ENCODE results near the gene HSH2D. TPM values are rescaled to one million over a fixed set of nuclear protein-coding genes. Genes with fewer than 3 reads are reported as not detected.

HSH2D gene
- total and polyA plus RNA-seq, 2 of the 13 experiments (the other 11 are each of a cell fraction or from before 2014, with no cell fraction given) = 0.69 to 3.2 TPM

GRCh38 chr19:16197622-16198369, 54.3 kb downstream of the HSH2D start, which contains the start of gene AP1M1:
Gene AP1M1 (plus strand): TSS chr19:16197911. CDS start chr19:16198027, 116 bp downstream.
- WGBS (ENCODE audit: low lambda C conversion rate) = 0% methylated on average over 9 of the region's 65 CpGs
- peak within 1 kb of the TSS; percentile 98 for H3K4me2 ChIP-seq (ENCODE audit: low read depth, low read length)
- FAIRE-seq = peak; percentile 40
- intact Hi-C loops (cut with micrococcal nuclease; ENCODE audit: unreplicated experiment) (loop anchor here (1.0 kb wide), 1 partner anchor 12 kb away; the partner anchor contains the start of gene FAM32A), in situ Hi-C loops (cut with HindIII; ENCODE audit: extremely low pct_ligation_motif_present, low pct_unique_long_range_greater_than_20kb) (no loop called here)
- ATAC-seq = peak; percentile 84
- no TSS peak for BruUV-seq (replicated peaks)
- no peaks in the 10 kb centered on the region for H3K9me3 ChIP-seq (ENCODE audit: low read length)
- peaks cover 2 to 13% of the 10 kb centered on the region in 2 experiments; a peak in 2 of 5 replicates for H3K36me3 ChIP-seq (replicated peaks in 1 of 2; ENCODE audit: control insufficient read depth in 1 of 2, insufficient read depth in 2 of 2, low read length in 2 of 2)
- CTCF ChIA-PET (ENCODE audit: low intra/inter-chr PET ratio, low total read pairs) = no interaction called here
- peak; percentile 95 for DNase-seq (ENCODE audit: low spot score)
- peaks cover 52% of the 10 kb centered on the region for H3K4me1 ChIP-seq (ENCODE audit: insufficient read depth, low read length)
- H3K4me3 ChIP-seq (replicated peaks in 1 of 3; ENCODE audit: insufficient read depth in 1 of 3, low read depth in 2 of 3, low read length in 3 of 3) = peak within 1 kb of the TSS; percentile 62 to 87 (median 80)
- H3K9ac ChIP-seq (ENCODE audit: insufficient read depth, low read depth, low read length) = peak within 1 kb of the TSS; percentile 83
- H3K79me2 ChIP-seq (ENCODE audit: insufficient read depth, low read length) = peaks cover 23% of the 10 kb centered on the region
- peak within 1 kb of the TSS; percentile 92 for H2AFZ ChIP-seq (ENCODE audit: low read length)
- peak within 1 kb of the TSS; percentile 82 for H3K27ac ChIP-seq (ENCODE audit: extremely low read length, insufficient read depth, low read length)
- no peaks in the 10 kb centered on the region; a peak in 1 of 5 replicates for H3K27me3 ChIP-seq (ENCODE audit: control insufficient read depth in 1 of 2, insufficient read depth in 2 of 2, low read length in 2 of 2)
- no peaks in the 10 kb centered on the region for H4K20me1 ChIP-seq (ENCODE audit: insufficient read depth, low read length)
- POLR2A ChIA-PET = interaction anchor here (0.5 to 4.5 kb wide), 6 partner anchors 10 to 988 kb away, joined by 3 to 44 read pairs (median 3); partner anchors contain the start of genes FAM32A and MED26
- TF ChIP-seq ZSCAN22 (CRISPR knock-in tag; IDR thresholded peaks at IDR 0.05) = no peak
- peak; percentile 85; the same call in 1 of the 2 replicates for TF ChIP-seq HOXA5 (CRISPR knock-in tag; IDR thresholded peaks at IDR 0.05)
- TF ChIP-seq ASH2L (IDR thresholded peaks at IDR 0.05; ENCODE audit: insufficient read length, low read depth, low read length) = peak; percentile 65
- 0 out of 2 replicates have a peak, but pooled peaks have one; percentile 69 for TF ChIP-seq ZNF510 (CRISPR knock-in tag; IDR thresholded peaks at IDR 0.05; ENCODE audit: low read depth)
- TF ChIP-seq ZNF512B (CRISPR knock-in tag; IDR thresholded peaks at IDR 0.05; ENCODE audit: borderline replicate concordance) = no peak
- TF ChIP-seq ZNF724P (CRISPR knock-in tag; IDR thresholded peaks at IDR 0.05; ENCODE audit: borderline replicate concordance) = peak; percentile 70; the same call in 1 of the 2 replicates
- TF ChIP-seq ZNF574 (CRISPR knock-in tag; IDR thresholded peaks at IDR 0.05) = peak; percentile 90
- TF ChIP-seq ZNF136 (CRISPR knock-in tag; IDR thresholded peaks at IDR 0.05; ENCODE audit: low read depth) = 0 out of 2 replicates have a peak, but pooled peaks have one; percentile 84
- TF ChIP-seq PAX8 (CRISPR knock-in tag; IDR thresholded peaks at IDR 0.05; ENCODE audit: borderline replicate concordance) = peak; percentile 72; the same call in 1 of the 2 replicates
- TF ChIP-seq MIXL1 (CRISPR knock-in tag; IDR thresholded peaks at IDR 0.05) = no peak
- no peak for TF ChIP-seq SRSF4 (IDR thresholded peaks at IDR 0.05; ENCODE audit: low read depth, low read length, poor library complexity, severe bottlenecking)
- peak; percentile 67 for TF ChIP-seq HCFC1 (IDR thresholded peaks at IDR 0.05; ENCODE audit: low read depth, low read length)
- peak in 1 of 2 experiments; percentile 56; a peak in 1 of 4 replicates for TF ChIP-seq REST (IDR thresholded peaks at IDR 0.05; ENCODE audit: borderline replicate concordance in 1 of 2, low read depth in 1 of 2, low read length in 2 of 2)
